Activated naive CD8-positive, alpha-beta T cell treated with anti-CD3 and anti-CD28 coated beads, Interleukin-2, amount 50 U/mL, for 24 hours (primary cell): Measurements from ENCODE around the gene ROBO4.

Experiments
- ATAC-seq: fragments of 150-1000 bp; cut with Tn5 transposase; one replicate; pipeline ENCODE4 v1.10.0; 2021
- DNase-seq: peaks from one replicate; pipeline ENCODE4 v3.0.0; 2021
- H3K27ac Mint-ChIP-seq: one replicate; pipeline ENCODE4 v1.8.0; 2021; ENCODE audit warnings: mild to moderate bottlenecking, mixed read lengths
- H3K27me3 Mint-ChIP-seq: one replicate; pipeline ENCODE4 v1.8.0; 2021; ENCODE audit warnings: mixed read lengths
- H3K36me3 Mint-ChIP-seq: one replicate; pipeline ENCODE4 v1.8.0; 2021; ENCODE audit warnings: low read depth, mixed read lengths
- H3K4me1 Mint-ChIP-seq: one replicate; pipeline ENCODE4 v1.8.0; 2021; ENCODE audit warnings: mixed read lengths
- H3K4me3 Mint-ChIP-seq: one replicate; pipeline ENCODE4 v1.8.0; 2021; ENCODE audit warnings: mild to moderate bottlenecking, moderate library complexity, mixed read lengths
- H3K9me3 Mint-ChIP-seq: one replicate; pipeline ENCODE4 v1.8.0; 2021; ENCODE audit warnings: mixed read lengths

The ROBO4 gene

GRCh38 chr11:124887667-124888013, 10.0 kb downstream of the ROBO4 start:
- Mint-ChIP-seq H3K4me1 (no peaks in the 10 kb centered on the region), H3K27me3 (peaks cover 4% of the 10 kb centered on the region), H3K36me3 (no peaks in the 10 kb centered on the region), H3K27ac (no peak overlapping the region), H3K4me3 (no peak overlapping the region), H3K9me3 (no peaks in the 10 kb centered on the region)
- DNase-seq (no peak), ATAC-seq (no peak)

- ATAC-seq (no peak), DNase-seq (no peak)
- Mint-ChIP-seq H3K36me3 (no peaks in the 10 kb centered on the region), H3K9me3 (no peaks in the 10 kb centered on the region), H3K27me3 (peaks cover 4% of the 10 kb centered on the region), H3K4me1 (no peaks in the 10 kb centered on the region), H3K4me3 (no peak overlapping the region), H3K27ac (no peak overlapping the region)
Measured at GRCh38 chr11:124886978-124887666, 10.5 kb downstream of the ROBO4 start.

GRCh38 chr11:124886476-124886875, 11.2 kb downstream of the ROBO4 start:
- ATAC-seq, result no peak
- Mint-ChIP-seq H3K27ac (no peak overlapping the region), H3K9me3 (no peaks in the 10 kb centered on the region), H3K27me3 (peaks cover 4% of the 10 kb centered on the region), H3K4me3 (no peak overlapping the region), H3K4me1 (no peaks in the 10 kb centered on the region), H3K36me3 (no peaks in the 10 kb centered on the region)
- DNase-seq, result no peak

- Mint-ChIP-seq H3K27me3 (peaks cover 4% of the 10 kb centered on the region), H3K36me3 (no peaks in the 10 kb centered on the region), H3K27ac (no peak overlapping the region), H3K4me1 (no peaks in the 10 kb centered on the region), H3K4me3 (no peak overlapping the region), H3K9me3 (no peaks in the 10 kb centered on the region)
- DNase-seq (no peak), ATAC-seq (no peak)
Measured at GRCh38 chr11:124884869-124885479, 12.7 kb downstream of the ROBO4 start.

- no peak for DNase-seq
- no peaks in the 10 kb centered on the region for H3K36me3 Mint-ChIP-seq
- no peaks in the 10 kb centered on the region for H3K9me3 Mint-ChIP-seq
- peaks cover 4% of the 10 kb centered on the region for H3K27me3 Mint-ChIP-seq
- H3K27ac Mint-ChIP-seq, result no peak overlapping the region
- H3K4me3 Mint-ChIP-seq, result no peak overlapping the region
- H3K4me1 Mint-ChIP-seq, result no peaks in the 10 kb centered on the region
- ATAC-seq, result no peak
Measured at GRCh38 chr11:124884340-124884739, 13.3 kb downstream of the ROBO4 start.

- H3K4me3 Mint-ChIP-seq, result no peak overlapping the region
- no peak for DNase-seq
- H3K27me3 Mint-ChIP-seq, result peaks cover 4% of the 10 kb centered on the region
- peaks cover 4% of the 10 kb centered on the region for H3K4me1 Mint-ChIP-seq
- H3K27ac Mint-ChIP-seq, result no peak overlapping the region
- H3K9me3 Mint-ChIP-seq, result no peaks in the 10 kb centered on the region
- H3K36me3 Mint-ChIP-seq, result no peaks in the 10 kb centered on the region
- ATAC-seq, result no peak
Measured at GRCh38 chr11:124882339-124883071, 15.2 kb downstream of the ROBO4 start.

GRCh38 chr11:124880958-124881357, 16.7 kb downstream of the ROBO4 start:
- Mint-ChIP-seq H3K9me3 (no peaks in the 10 kb centered on the region), H3K4me1 (peaks cover 12% of the 10 kb centered on the region), H3K4me3 (no peak overlapping the region), H3K27me3 (no peaks in the 10 kb centered on the region), H3K36me3 (no peaks in the 10 kb centered on the region), H3K27ac (no peak overlapping the region)
- ATAC-seq (no peak), DNase-seq (no peak)

- Mint-ChIP-seq H3K4me1 (peaks cover 14% of the 10 kb centered on the region), H3K9me3 (no peaks in the 10 kb centered on the region), H3K4me3 (no peak overlapping the region), H3K27ac (no peak overlapping the region), H3K27me3 (peaks cover 6% of the 10 kb centered on the region), H3K36me3 (no peaks in the 10 kb centered on the region)
- ATAC-seq, result no peak
- DNase-seq, result no peak
Measured at GRCh38 chr11:124880290-124880611, 17.4 kb downstream of the ROBO4 start.

- DNase-seq, result no peak
- ATAC-seq, result no peak
- Mint-ChIP-seq H3K4me3 (no peak overlapping the region), H3K9me3 (no peaks in the 10 kb centered on the region), H3K27me3 (peaks cover 10% of the 10 kb centered on the region), H3K36me3 (no peaks in the 10 kb centered on the region), H3K4me1 (peaks cover 14% of the 10 kb centered on the region), H3K27ac (no peak overlapping the region)
Measured at GRCh38 chr11:124879493-124880289, 18.0 kb downstream of the ROBO4 start.

- DNase-seq, result no peak
- H3K36me3 Mint-ChIP-seq, result no peaks in the 10 kb centered on the region
- no peak overlapping the region for H3K27ac Mint-ChIP-seq
- no peak for ATAC-seq
- H3K9me3 Mint-ChIP-seq, result no peaks in the 10 kb centered on the region
- peaks cover 14% of the 10 kb centered on the region for H3K4me1 Mint-ChIP-seq
- H3K27me3 Mint-ChIP-seq, result peaks cover 14% of the 10 kb centered on the region
- no peak overlapping the region for H3K4me3 Mint-ChIP-seq
Measured at GRCh38 chr11:124878759-124879492, 18.7 kb downstream of the ROBO4 start.

GRCh38 chr11:124877910-124878758, 19.5 kb downstream of the ROBO4 start:
- ATAC-seq (no peak), DNase-seq (no peak)
- Mint-ChIP-seq H3K9me3 (no peaks in the 10 kb centered on the region), H3K27ac (peak overlapping the region; percentile 78), H3K4me1 (peaks cover 14% of the 10 kb centered on the region), H3K36me3 (no peaks in the 10 kb centered on the region), H3K27me3 (peaks cover 16% of the 10 kb centered on the region), H3K4me3 (peak overlapping the region; percentile 81)

- Mint-ChIP-seq H3K27ac (peak overlapping the region; percentile 78), H3K4me1 (peaks cover 14% of the 10 kb centered on the region), H3K4me3 (peak overlapping the region; percentile 81), H3K9me3 (no peaks in the 10 kb centered on the region), H3K27me3 (peaks cover 21% of the 10 kb centered on the region), H3K36me3 (no peaks in the 10 kb centered on the region)
- ATAC-seq, result no peak
- DNase-seq, result no peak
Measured at GRCh38 chr11:124877631-124877909, 20.1 kb downstream of the ROBO4 start.

- Mint-ChIP-seq H3K27ac (peak overlapping the region; percentile 78), H3K4me3 (peak overlapping the region; percentile 81), H3K36me3 (no peaks in the 10 kb centered on the region), H3K27me3 (peaks cover 27% of the 10 kb centered on the region), H3K4me1 (peaks cover 14% of the 10 kb centered on the region), H3K9me3 (no peaks in the 10 kb centered on the region)
- ATAC-seq (no peak), DNase-seq (no peak)
Measured at GRCh38 chr11:124876818-124877630, 20.6 kb downstream of the ROBO4 start.
